HCT116 (cell line): Measurements from ENCODE around the gene TRMT11. TPM values are rescaled to one million over a fixed set of nuclear protein-coding genes. Genes with fewer than 3 reads are reported as not detected.

Source experiments
- ATAC-seq: fragments of 200-7000 bp; cut with Tn5 transposase; 2 replicates; pipeline ENCODE4 v1.9.1; 2020; ENCODE audit warnings: mild to moderate bottlenecking, moderate library complexity
- BruUV-seq: library from RNA; stranded (reverse); fragments of 400-500 nt; replicated peaks from 2 replicates; lab custom pipeline; 2021; lab: Mats Ljungman, UMichigan
- CTCF ChIA-PET: fragments of 300-600 bp; sonication (Branson Sonifier 250); formaldehyde crosslinking; loops from one replicate; lab custom pipeline; 2021; ENCODE audit warnings: antibody characterized with exemption; lab: Charles Lee
- POLR2A ChIA-PET: fragments of 300-600, 350-600 bp; sonication (Branson Sonifier 250); formaldehyde crosslinking; loops from one replicate; lab custom pipeline; 2021; ENCODE audit warnings: antibody characterized with exemption; lab: Charles Lee
- RAD21 ChIA-PET, 2 experiments: fragments of 300-600 bp; sonication (Branson Sonifier 250); formaldehyde crosslinking; loops; one replicate each; lab custom pipeline; 2023; ENCODE audit warnings: low total read pairs in 2 of 2; ENCODE audit not compliant: uncharacterized antibody in 2 of 2, unreplicated experiment in 2 of 2, low non-redundant PET in 1 of 2; lab: Charles Lee
- DNase-seq: peaks from one replicate; pipeline ENCODE4 v3.0.0-alpha.2; 2010; ENCODE audit warnings: low read depth, low spot score
- H2AFZ ChIP-seq: fragments of 200-600 bp; shearing (Covaris generic), sonication (generic); 2 replicates; pipeline ENCODE4 v1.6.1; 2017; ENCODE audit warnings: low read depth, mixed run types, mixed read lengths, antibody characterized with exemption, low read length; ENCODE audit not compliant: poor library complexity, severe bottlenecking
- H3K27ac ChIP-seq: 2 replicates; pipeline ENCODE4 v1.5.1; 2012; ENCODE audit warnings: low read depth, low read length
- H3K27me3 ChIP-seq: fragments of 200-600 bp; sonication (generic); 2 replicates; pipeline ENCODE4 v1.6.1; 2016; ENCODE audit warnings: mixed run types, low read length, mixed read lengths; ENCODE audit not compliant: insufficient read depth
- H3K36me3 ChIP-seq, 2 experiments: fragments of 200-500 bp in 1 of 2; fragments of 200-600 bp in 1 of 2; sonication (Bioruptor generic) in 1 of 2; sonication (generic) in 1 of 2; 2 replicates each; pipeline versions ENCODE4 v1.5.1 to v1.6.1; 2014 to 2016; ENCODE audit warnings: low read length in 2 of 2, inconsistent platforms in 1 of 2, mixed read lengths in 1 of 2, mixed run types in 1 of 2; ENCODE audit not compliant: insufficient read depth in 2 of 2, control insufficient read depth in 1 of 2
- H3K4me1 ChIP-seq, 2 experiments: fragments of 200-600 bp in 1 of 2; sonication (generic) in 1 of 2; 2 replicates each; pipeline versions ENCODE4 v1.5.1 to v1.6.1; 2012 to 2017; ENCODE audit warnings: low read length in 2 of 2, inconsistent platforms in 1 of 2, mild to moderate bottlenecking in 1 of 2, mixed read lengths in 1 of 2, mixed run types in 1 of 2, moderate library complexity in 1 of 2; ENCODE audit not compliant: insufficient read depth in 2 of 2, control insufficient read depth in 1 of 2
- H3K4me2 ChIP-seq: fragments of 200-600 bp; sonication (generic); 2 replicates; pipeline ENCODE4 v1.6.1; 2017; ENCODE audit warnings: mixed run types, low read length, mixed read lengths
- H3K4me3 ChIP-seq, 2 experiments: fragments of 200-600 bp in 1 of 2; sonication (generic) in 1 of 2; replicated peaks in 1 of 2; 2 replicates each; pipeline ENCODE4 v1.5.1; 2011 to 2016; ENCODE audit warnings: low read length in 2 of 2, control low read depth in 1 of 2, low read depth in 1 of 2, mild to moderate bottlenecking in 1 of 2, mixed read lengths in 1 of 2, mixed run types in 1 of 2
- H3K79me2 ChIP-seq: fragments of 200-600 bp; sonication (generic); 2 replicates; pipeline ENCODE4 v1.6.1; 2017; ENCODE audit warnings: mild to moderate bottlenecking, mixed run types, low read length, moderate library complexity, mixed read lengths; ENCODE audit not compliant: insufficient read depth
- H3K9ac ChIP-seq: fragments of 200-600 bp; sonication (generic); 2 replicates; pipeline ENCODE4 v1.6.1; 2016; ENCODE audit warnings: low read length, mixed read lengths
- H3K9me2 ChIP-seq: fragments of 200-600 bp; sonication (generic), shearing (Covaris generic); 2 replicates; pipeline ENCODE4 v1.6.1; 2017; ENCODE audit warnings: mixed run types, mild to moderate bottlenecking, moderate library complexity; ENCODE audit not compliant: insufficient read depth
- H3K9me3 ChIP-seq, 2 experiments: fragments of 200-500 bp in 1 of 2; fragments of 200-600 bp in 1 of 2; sonication (Bioruptor generic) in 1 of 2; sonication (generic) in 1 of 2; 2 replicates each; pipeline ENCODE4 v1.6.1; 2014 to 2017; ENCODE audit warnings: low read length in 2 of 2, mixed read lengths in 2 of 2, inconsistent platforms in 1 of 2, low read depth in 1 of 2, mild to moderate bottlenecking in 1 of 2, mixed run types in 1 of 2, moderate library complexity in 1 of 2; ENCODE audit not compliant: control insufficient read depth in 1 of 2, insufficient read depth in 1 of 2
- H4K20me1 ChIP-seq: fragments of 200-600 bp; sonication (generic), shearing (Covaris generic); 2 replicates; pipeline ENCODE4 v1.6.1; 2017; ENCODE audit warnings: mixed run types, mild to moderate bottlenecking, moderate library complexity; ENCODE audit not compliant: insufficient read depth
- CBX3 ChIP-seq: IDR thresholded peaks from 2 replicates; pipeline ENCODE4 v1.6.1; 2012; ENCODE audit warnings: low read depth
- CEBPB ChIP-seq: IDR thresholded peaks from 2 replicates; pipeline ENCODE4 v1.6.1; 2012; ENCODE audit warnings: low read depth
- EGR1 ChIP-seq: IDR thresholded peaks from 2 replicates; pipeline ENCODE4 v1.6.1; 2012; ENCODE audit warnings: low read depth
- ELF1 ChIP-seq: IDR thresholded peaks from 2 replicates; pipeline ENCODE4 v1.6.1; 2012; ENCODE audit warnings: low read depth, borderline replicate concordance
- EZH2 ChIP-seq: fragments of 200-600 bp; sonication (generic); IDR thresholded peaks from 2 replicates; pipeline ENCODE4 v1.6.1; 2017; ENCODE audit warnings: antibody characterized with exemption, mixed run types
- EZH2phosphoT487 ChIP-seq: fragments of 200-600 bp; IDR thresholded peaks from 2 replicates; pipeline ENCODE4 v1.6.1; 2018; ENCODE audit warnings: antibody characterized with exemption, borderline replicate concordance
- JUND ChIP-seq: IDR thresholded peaks from 2 replicates; pipeline ENCODE4 v1.6.1; 2012
- POLR2AphosphoS5 ChIP-seq: IDR thresholded peaks from 2 replicates; pipeline ENCODE4 v1.6.1; 2011; ENCODE audit warnings: mild to moderate bottlenecking, low read depth, low read length, moderate library complexity
- RAD21 ChIP-seq: IDR thresholded peaks from 2 replicates; pipeline ENCODE4 v1.6.1; 2012; ENCODE audit warnings: low read depth, mild to moderate bottlenecking
- SIN3A ChIP-seq: IDR thresholded peaks from 2 replicates; pipeline ENCODE4 v1.6.1; 2012; ENCODE audit warnings: low read depth
- SP1 ChIP-seq: IDR thresholded peaks from 2 replicates; pipeline ENCODE4 v1.6.1; 2012; ENCODE audit warnings: low read depth
- SRF ChIP-seq: IDR thresholded peaks from 2 replicates; pipeline ENCODE4 v1.6.1; 2012; ENCODE audit warnings: low read depth
- TCF7L2 ChIP-seq: IDR thresholded peaks from 2 replicates; pipeline ENCODE4 v1.7.0; 2011; ENCODE audit warnings: borderline replicate concordance, inconsistent platforms; ENCODE audit not compliant: insufficient read depth, insufficient read length; ENCODE audit errors: extremely low read depth
- YY1 ChIP-seq: IDR thresholded peaks from 2 replicates; pipeline ENCODE4 v1.6.1; 2011; ENCODE audit warnings: low read length, low read depth, moderate library complexity, mild to moderate bottlenecking; ENCODE audit not compliant: insufficient replicate concordance; ENCODE audit errors: extremely low read depth
- ZFX ChIP-seq: fragments of 450-650 bp; IDR thresholded peaks from 2 replicates; pipeline ENCODE4 v1.6.1; 2017
- intact Hi-C: fragments of 100-400 bp; cut with micrococcal nuclease; formaldehyde crosslinking; loops from 2 replicates; pipeline ENCODE4 v1.10.0; 2022
- total RNA-seq: library from RNA; stranded (reverse); gene quantifications from one replicate; pipeline ENCODE4 v1.2.1, GENCODE V29; 2021; ENCODE audit not compliant: unreplicated experiment
- TF ChIP-seq, protein P1 (sequence below): IDR thresholded peaks from 2 replicates; pipeline ENCODE4 v1.6.1; 2012
- TF ChIP-seq, protein P2 (sequence below), 3 experiments: fragments of 200-600 bp in 1 of 3; sonication (generic) in 1 of 3; IDR thresholded peaks in 2 of 3; conservative IDR thresholded peaks in 1 of 3; 2 replicates each; pipeline ENCODE4 v1.5.1; 2012 to 2017; ENCODE audit warnings: low read depth in 2 of 3, low read length in 2 of 3, antibody characterized with exemption in 1 of 3, borderline replicate concordance in 1 of 3, control low read depth in 1 of 3, mild to moderate bottlenecking in 1 of 3, mixed read lengths in 1 of 3, mixed run types in 1 of 3, moderate library complexity in 1 of 3; ENCODE audit not compliant: insufficient read depth in 1 of 3
- TF ChIP-seq, protein P3 (sequence below): IDR thresholded peaks from 2 replicates; pipeline ENCODE4 v1.6.1; 2011; ENCODE audit warnings: mild to moderate bottlenecking, low read length, moderate library complexity; ENCODE audit not compliant: insufficient replicate concordance; ENCODE audit errors: extremely low read depth
- TF ChIP-seq, protein P4 (sequence below): IDR thresholded peaks from 2 replicates; pipeline ENCODE4 v1.6.1; 2012
- TF ChIP-seq, protein P5 (sequence below): IDR thresholded peaks from 2 replicates; pipeline ENCODE4 v1.6.1; 2012; ENCODE audit warnings: low read depth

The TRMT11 gene
- total RNA-seq, 1 experiment from 2014 or later = 41.8 TPM

DNA sequence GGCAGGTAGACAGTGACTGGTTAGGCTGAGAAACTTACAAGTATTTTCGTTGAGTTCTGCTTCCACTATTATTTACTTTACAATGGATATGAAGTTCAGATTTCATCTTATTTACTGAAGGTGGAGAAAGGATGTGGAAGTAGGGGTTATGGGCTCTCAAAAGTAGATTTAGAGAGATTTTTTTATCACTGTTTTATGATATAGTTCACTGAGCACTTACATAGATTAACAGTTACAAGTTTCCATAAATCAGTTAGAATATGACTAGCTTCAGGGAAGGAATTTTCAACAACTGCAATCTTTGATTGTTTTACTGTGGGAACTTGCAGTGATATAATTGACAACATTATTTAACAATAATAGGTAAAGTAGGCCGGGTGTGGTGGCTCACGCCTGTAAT, 7.2 kb upstream of the TRMT11 start:
- no peak overlapping the region for H3K4me3 ChIP-seq
- H3K9me2 ChIP-seq = no peaks in the 10 kb centered on the region
- H3K9ac ChIP-seq = no peak overlapping the region
- TF ChIP-seq SIN3A (no peak), YY1 (no peak), TCF7L2 (no peak), EZH2phosphoT487 (no peak), CBX3 (no peak), POLR2AphosphoS5 (no peak), EGR1 (no peak), SRF (no peak), ELF1 (no peak), EZH2 (no peak), RAD21 (no peak), SP1 (no peak), JUND (no peak), ZFX (no peak), CEBPB (no peak)
- TF ChIP-seq, protein P1, sequence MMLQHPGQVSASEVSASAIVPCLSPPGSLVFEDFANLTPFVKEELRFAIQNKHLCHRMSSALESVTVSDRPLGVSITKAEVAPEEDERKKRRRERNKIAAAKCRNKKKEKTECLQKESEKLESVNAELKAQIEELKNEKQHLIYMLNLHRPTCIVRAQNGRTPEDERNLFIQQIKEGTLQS = no peak
- TF ChIP-seq, protein P2, sequence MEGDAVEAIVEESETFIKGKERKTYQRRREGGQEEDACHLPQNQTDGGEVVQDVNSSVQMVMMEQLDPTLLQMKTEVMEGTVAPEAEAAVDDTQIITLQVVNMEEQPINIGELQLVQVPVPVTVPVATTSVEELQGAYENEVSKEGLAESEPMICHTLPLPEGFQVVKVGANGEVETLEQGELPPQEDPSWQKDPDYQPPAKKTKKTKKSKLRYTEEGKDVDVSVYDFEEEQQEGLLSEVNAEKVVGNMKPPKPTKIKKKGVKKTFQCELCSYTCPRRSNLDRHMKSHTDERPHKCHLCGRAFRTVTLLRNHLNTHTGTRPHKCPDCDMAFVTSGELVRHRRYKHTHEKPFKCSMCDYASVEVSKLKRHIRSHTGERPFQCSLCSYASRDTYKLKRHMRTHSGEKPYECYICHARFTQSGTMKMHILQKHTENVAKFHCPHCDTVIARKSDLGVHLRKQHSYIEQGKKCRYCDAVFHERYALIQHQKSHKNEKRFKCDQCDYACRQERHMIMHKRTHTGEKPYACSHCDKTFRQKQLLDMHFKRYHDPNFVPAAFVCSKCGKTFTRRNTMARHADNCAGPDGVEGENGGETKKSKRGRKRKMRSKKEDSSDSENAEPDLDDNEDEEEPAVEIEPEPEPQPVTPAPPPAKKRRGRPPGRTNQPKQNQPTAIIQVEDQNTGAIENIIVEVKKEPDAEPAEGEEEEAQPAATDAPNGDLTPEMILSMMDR (IDR thresholded peaks at IDR 0.05 in 2 of 3, conservative IDR thresholded peaks at IDR 0.05 in 1 of 3; ENCODE audit: borderline replicate concordance in 1 of 3, insufficient read depth in 1 of 3, low read depth in 2 of 3, low read length in 2 of 3) = no peak
- TF ChIP-seq, protein P3, sequence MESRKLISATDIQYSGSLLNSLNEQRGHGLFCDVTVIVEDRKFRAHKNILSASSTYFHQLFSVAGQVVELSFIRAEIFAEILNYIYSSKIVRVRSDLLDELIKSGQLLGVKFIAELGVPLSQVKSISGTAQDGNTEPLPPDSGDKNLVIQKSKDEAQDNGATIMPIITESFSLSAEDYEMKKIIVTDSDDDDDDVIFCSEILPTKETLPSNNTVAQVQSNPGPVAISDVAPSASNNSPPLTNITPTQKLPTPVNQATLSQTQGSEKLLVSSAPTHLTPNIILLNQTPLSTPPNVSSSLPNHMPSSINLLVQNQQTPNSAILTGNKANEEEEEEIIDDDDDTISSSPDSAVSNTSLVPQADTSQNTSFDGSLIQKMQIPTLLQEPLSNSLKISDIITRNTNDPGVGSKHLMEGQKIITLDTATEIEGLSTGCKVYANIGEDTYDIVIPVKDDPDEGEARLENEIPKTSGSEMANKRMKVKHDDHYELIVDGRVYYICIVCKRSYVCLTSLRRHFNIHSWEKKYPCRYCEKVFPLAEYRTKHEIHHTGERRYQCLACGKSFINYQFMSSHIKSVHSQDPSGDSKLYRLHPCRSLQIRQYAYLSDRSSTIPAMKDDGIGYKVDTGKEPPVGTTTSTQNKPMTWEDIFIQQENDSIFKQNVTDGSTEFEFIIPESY = no peak
- TF ChIP-seq, protein P4, sequence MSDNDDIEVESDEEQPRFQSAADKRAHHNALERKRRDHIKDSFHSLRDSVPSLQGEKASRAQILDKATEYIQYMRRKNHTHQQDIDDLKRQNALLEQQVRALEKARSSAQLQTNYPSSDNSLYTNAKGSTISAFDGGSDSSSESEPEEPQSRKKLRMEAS = no peak
- TF ChIP-seq, protein P5, sequence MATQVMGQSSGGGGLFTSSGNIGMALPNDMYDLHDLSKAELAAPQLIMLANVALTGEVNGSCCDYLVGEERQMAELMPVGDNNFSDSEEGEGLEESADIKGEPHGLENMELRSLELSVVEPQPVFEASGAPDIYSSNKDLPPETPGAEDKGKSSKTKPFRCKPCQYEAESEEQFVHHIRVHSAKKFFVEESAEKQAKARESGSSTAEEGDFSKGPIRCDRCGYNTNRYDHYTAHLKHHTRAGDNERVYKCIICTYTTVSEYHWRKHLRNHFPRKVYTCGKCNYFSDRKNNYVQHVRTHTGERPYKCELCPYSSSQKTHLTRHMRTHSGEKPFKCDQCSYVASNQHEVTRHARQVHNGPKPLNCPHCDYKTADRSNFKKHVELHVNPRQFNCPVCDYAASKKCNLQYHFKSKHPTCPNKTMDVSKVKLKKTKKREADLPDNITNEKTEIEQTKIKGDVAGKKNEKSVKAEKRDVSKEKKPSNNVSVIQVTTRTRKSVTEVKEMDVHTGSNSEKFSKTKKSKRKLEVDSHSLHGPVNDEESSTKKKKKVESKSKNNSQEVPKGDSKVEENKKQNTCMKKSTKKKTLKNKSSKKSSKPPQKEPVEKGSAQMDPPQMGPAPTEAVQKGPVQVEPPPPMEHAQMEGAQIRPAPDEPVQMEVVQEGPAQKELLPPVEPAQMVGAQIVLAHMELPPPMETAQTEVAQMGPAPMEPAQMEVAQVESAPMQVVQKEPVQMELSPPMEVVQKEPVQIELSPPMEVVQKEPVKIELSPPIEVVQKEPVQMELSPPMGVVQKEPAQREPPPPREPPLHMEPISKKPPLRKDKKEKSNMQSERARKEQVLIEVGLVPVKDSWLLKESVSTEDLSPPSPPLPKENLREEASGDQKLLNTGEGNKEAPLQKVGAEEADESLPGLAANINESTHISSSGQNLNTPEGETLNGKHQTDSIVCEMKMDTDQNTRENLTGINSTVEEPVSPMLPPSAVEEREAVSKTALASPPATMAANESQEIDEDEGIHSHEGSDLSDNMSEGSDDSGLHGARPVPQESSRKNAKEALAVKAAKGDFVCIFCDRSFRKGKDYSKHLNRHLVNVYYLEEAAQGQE = no peak
- POLR2A ChIA-PET = no interaction called here
- H3K79me2 ChIP-seq = no peaks in the 10 kb centered on the region
- DNase-seq (no peak), ATAC-seq (no peak)
- H2AFZ ChIP-seq = no peak overlapping the region
- intact Hi-C loops = loop anchor here (5.0 kb wide), 1 partner anchor 667 kb away; no protein-coding TSS in a partner anchor
- no TSS peak for BruUV-seq
- no peak overlapping the region for H3K27ac ChIP-seq
- CTCF ChIA-PET = no interaction called here
- H4K20me1 ChIP-seq = no peaks in the 10 kb centered on the region
- peaks cover 0 to 5% of the 10 kb centered on the region in 2 experiments; a peak in 2 of 4 replicates for H3K4me1 ChIP-seq
- no peaks in the 10 kb centered on the region for H3K27me3 ChIP-seq
- no peaks in the 10 kb centered on the region; a peak in 2 of 4 replicates for H3K36me3 ChIP-seq
- no peaks in the 10 kb centered on the region for H3K9me3 ChIP-seq
- RAD21 ChIA-PET = no interaction called here
- H3K4me2 ChIP-seq = no peak overlapping the region
